ENCODE data around the gene RGS4. TPM values are rescaled to one million over a fixed set of nuclear protein-coding genes. Genes with fewer than 3 reads are reported as not detected.

RGS4 gene
- total and polyA plus RNA-seq, 2 experiments from 2014 or later: 0.32 to 0.38 TPM

- TF ChIP-seq ZNF462 (CRISPR knock-in tag; IDR thresholded peaks at IDR 0.05) (no peak), JUNB (IDR thresholded peaks at IDR 0.05; ENCODE audit: unreplicated experiment) (no peak), ZNF331 (CRISPR knock-in tag; IDR thresholded peaks at IDR 0.05; ENCODE audit: low read depth) (no peak), CREB1 (CRISPR knock-in tag; IDR thresholded peaks at IDR 0.05; ENCODE audit: low read depth) (no peak), ZNF114 (CRISPR knock-in tag; IDR thresholded peaks at IDR 0.05) (no peak), STAT1 (IDR thresholded peaks at IDR 0.05; ENCODE audit: unreplicated experiment) (no peak), EZH2 (IDR thresholded peaks at IDR 0.05; ENCODE audit: low read depth, unreplicated experiment) (no peak)
- Histone ChIP-seq H3K4me2 (no peak overlapping the region), H3K9me2 (ENCODE audit: insufficient read depth) (no peaks in the 10 kb centered on the region), H3K4me3 (no peak overlapping the region), H3K79me2 (replicated peaks; ENCODE audit: insufficient read depth) (no peaks in the 10 kb centered on the region), H3K27ac (ENCODE audit: low read depth) (no peak overlapping the region), H4K20me1 (replicated peaks; ENCODE audit: insufficient read depth) (no peaks in the 10 kb centered on the region), H3K36me3 (ENCODE audit: insufficient read depth) (no peaks in the 10 kb centered on the region), H3K27me3 (ENCODE audit: insufficient read depth) (no peaks in the 10 kb centered on the region), H3K4me1 (ENCODE audit: insufficient read depth) (no peaks in the 10 kb centered on the region), H2AFZ (no peak overlapping the region), H3F3A (replicated peaks; ENCODE audit: low read depth) (no peaks in the 10 kb centered on the region)
- Mint-ChIP-seq H3K4me1 (no peaks in the 10 kb centered on the region; the same call in 2 of the 3 replicates), H3K4me3 (no peak overlapping the region), H3K27ac (no peak overlapping the region), H3K27me3 (ENCODE audit: insufficient read depth, low read depth, poor library complexity) (no peaks in the 10 kb centered on the region), H3K36me3 (ENCODE audit: low read depth) (no peaks in the 10 kb centered on the region), H3K9me3 (no peaks in the 10 kb centered on the region)
- ATAC-seq: no peak
- no peak for DNase-seq (ENCODE audit: low spot score)
Measured at GRCh38 chr1:163055005-163055404, 14.2 kb upstream of the RGS4 start.

GRCh38 chr1:163055531-163055930 is 13.6 kb upstream of the RGS4 start:
- Histone ChIP-seq H3F3A (replicated peaks; ENCODE audit: low read depth) (no peaks in the 10 kb centered on the region), H3K4me1 (ENCODE audit: insufficient read depth) (no peaks in the 10 kb centered on the region), H3K27me3 (ENCODE audit: insufficient read depth) (no peaks in the 10 kb centered on the region), H3K4me3 (no peak overlapping the region), H3K4me2 (no peak overlapping the region), H3K36me3 (ENCODE audit: insufficient read depth) (no peaks in the 10 kb centered on the region), H4K20me1 (replicated peaks; ENCODE audit: insufficient read depth) (no peaks in the 10 kb centered on the region), H3K9me2 (ENCODE audit: insufficient read depth) (no peaks in the 10 kb centered on the region), H2AFZ (no peak overlapping the region), H3K27ac (ENCODE audit: low read depth) (no peak overlapping the region), H3K79me2 (replicated peaks; ENCODE audit: insufficient read depth) (no peaks in the 10 kb centered on the region)
- H3K36me3 Mint-ChIP-seq (ENCODE audit: low read depth): no peaks in the 10 kb centered on the region
- no peak for DNase-seq (ENCODE audit: low spot score)
- H3K4me3 Mint-ChIP-seq: no peak overlapping the region
- ATAC-seq: no peak
- H3K27ac Mint-ChIP-seq: no peak overlapping the region
- no peaks in the 10 kb centered on the region for H3K9me3 Mint-ChIP-seq
- H3K27me3 Mint-ChIP-seq (ENCODE audit: insufficient read depth, low read depth, poor library complexity): no peaks in the 10 kb centered on the region
- H3K4me1 Mint-ChIP-seq: no peaks in the 10 kb centered on the region; the same call in 2 of the 3 replicates
- no peak for TF ChIP-seq NANOG (IDR thresholded peaks at IDR 0.05; ENCODE audit: borderline replicate concordance)
- TF ChIP-seq EZH2 (IDR thresholded peaks at IDR 0.05; ENCODE audit: low read depth, unreplicated experiment): no peak
- TF ChIP-seq REST (IDR thresholded peaks at IDR 0.05; ENCODE audit: unreplicated experiment): no peak
- TF ChIP-seq EZH2phosphoT487 (IDR thresholded peaks at IDR 0.05; ENCODE audit: unreplicated experiment): no peak
- no peak for TF ChIP-seq ZNF331 (CRISPR knock-in tag; IDR thresholded peaks at IDR 0.05; ENCODE audit: low read depth)
- TF ChIP-seq, protein P1, sequence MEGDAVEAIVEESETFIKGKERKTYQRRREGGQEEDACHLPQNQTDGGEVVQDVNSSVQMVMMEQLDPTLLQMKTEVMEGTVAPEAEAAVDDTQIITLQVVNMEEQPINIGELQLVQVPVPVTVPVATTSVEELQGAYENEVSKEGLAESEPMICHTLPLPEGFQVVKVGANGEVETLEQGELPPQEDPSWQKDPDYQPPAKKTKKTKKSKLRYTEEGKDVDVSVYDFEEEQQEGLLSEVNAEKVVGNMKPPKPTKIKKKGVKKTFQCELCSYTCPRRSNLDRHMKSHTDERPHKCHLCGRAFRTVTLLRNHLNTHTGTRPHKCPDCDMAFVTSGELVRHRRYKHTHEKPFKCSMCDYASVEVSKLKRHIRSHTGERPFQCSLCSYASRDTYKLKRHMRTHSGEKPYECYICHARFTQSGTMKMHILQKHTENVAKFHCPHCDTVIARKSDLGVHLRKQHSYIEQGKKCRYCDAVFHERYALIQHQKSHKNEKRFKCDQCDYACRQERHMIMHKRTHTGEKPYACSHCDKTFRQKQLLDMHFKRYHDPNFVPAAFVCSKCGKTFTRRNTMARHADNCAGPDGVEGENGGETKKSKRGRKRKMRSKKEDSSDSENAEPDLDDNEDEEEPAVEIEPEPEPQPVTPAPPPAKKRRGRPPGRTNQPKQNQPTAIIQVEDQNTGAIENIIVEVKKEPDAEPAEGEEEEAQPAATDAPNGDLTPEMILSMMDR (conservative IDR thresholded peaks at IDR 0.05; ENCODE audit: low read depth in 2 of 2): no peak
- TF ChIP-seq ZNF114 (CRISPR knock-in tag; IDR thresholded peaks at IDR 0.05): no peak

All from GM23338 (cell line).